Measurements from ENCODE around the gene LLGL2.
A peak's percentile ranks its signal among the peaks of the same experiment; 100 is the strongest.
"Not testable (repeated sequence)": the region's sequence is repeated elsewhere in the genome, so short reads cannot be mapped to it uniquely, and the experiment has no call there.

Gene LLGL2

DNA sequence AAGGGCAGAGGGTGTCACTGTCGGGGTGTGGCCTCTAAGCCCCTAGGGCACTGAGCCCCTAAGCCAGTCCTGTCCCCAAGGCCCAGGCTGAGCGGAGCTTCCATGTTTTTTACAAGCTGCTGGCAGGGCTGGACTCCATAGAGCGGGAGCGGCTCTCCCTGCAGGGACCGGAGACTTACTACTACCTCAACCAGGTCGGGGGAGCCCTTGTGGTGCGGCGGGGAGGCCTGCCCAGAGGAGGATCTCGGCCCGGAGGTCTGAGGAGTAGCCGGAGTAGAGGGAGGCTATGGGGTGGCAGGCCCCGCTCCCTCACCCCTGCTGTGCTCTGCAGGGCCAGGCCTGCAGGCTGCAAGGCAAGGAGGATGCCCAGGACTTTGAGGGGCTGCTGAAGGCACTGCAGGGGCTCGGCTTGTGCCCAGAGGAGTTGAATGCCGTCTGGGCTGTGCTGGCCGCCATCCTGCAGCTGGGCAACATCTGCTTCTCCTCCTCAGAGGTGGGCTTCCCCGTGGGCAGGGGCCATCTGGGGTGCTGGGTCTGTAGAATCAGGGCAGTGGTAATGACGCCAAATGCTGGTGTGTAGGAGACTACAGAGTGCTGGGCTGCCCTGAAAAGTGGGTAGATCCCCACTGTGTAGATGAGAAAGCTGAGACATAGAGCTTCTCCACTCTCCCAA, 67.0 kb downstream of the LLGL2 start:
- no peak for DNase-seq (ENCODE audit: low read depth)

DNA sequence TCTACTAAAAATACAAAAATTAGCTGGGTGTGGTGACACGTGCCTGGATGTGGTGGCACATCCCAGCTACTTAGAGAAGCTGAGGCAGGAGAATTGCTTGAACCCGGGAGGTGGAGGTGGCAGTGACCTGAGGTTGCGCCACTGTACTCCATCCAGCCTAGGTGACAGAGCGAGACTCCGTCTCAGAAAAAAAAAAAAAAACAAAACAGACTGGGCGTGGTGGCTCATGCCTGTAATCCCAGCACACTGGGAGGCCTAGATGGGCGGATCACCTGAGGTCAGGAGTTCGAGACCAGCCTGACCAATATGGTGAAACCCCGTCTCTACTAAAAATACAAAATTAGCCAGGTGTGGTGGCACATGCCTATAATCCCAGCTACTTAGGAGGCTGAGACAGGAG, 67.9 kb downstream of the LLGL2 start:
- DNase-seq (ENCODE audit: low read depth), result not testable (repeated sequence)

DNA sequence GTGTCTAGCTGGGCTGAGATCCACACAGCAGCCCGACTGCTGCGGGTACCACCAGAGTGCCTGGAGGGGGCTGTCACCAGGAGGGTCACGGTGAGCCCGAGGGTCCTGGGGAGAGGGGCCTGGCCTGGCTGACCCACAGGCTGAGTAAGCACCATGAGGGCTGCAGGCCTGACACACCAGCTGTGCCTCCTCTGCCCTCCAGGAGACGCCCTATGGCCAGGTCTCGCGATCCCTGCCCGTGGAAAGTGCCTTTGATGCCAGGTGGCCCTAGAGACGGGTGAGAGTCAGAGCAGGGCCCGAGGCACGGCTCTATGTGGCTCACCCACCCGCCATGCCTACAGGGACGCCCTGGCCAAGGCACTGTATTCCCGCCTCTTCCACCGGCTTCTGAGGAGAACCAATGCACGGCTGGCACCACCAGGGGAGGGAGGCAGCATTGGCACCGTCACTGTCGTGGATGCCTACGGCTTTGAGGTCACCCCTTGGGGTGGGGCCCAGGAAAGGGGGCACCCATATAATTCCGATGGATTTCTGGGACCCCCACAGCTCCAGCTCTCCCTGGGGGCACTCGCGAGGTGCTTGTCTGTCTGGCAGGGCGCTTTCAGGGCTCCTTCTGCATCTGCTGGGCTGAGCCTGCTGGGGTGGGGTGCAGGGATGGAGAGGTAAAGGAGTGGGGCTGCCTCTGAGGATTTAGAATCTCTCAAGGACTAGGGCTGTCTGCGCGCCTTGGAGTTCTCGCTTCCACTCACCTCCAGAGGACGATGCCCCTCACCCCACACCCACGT, 69.2 kb downstream of the LLGL2 start:
- DNase-seq (ENCODE audit: low read depth), result no peak

DNA sequence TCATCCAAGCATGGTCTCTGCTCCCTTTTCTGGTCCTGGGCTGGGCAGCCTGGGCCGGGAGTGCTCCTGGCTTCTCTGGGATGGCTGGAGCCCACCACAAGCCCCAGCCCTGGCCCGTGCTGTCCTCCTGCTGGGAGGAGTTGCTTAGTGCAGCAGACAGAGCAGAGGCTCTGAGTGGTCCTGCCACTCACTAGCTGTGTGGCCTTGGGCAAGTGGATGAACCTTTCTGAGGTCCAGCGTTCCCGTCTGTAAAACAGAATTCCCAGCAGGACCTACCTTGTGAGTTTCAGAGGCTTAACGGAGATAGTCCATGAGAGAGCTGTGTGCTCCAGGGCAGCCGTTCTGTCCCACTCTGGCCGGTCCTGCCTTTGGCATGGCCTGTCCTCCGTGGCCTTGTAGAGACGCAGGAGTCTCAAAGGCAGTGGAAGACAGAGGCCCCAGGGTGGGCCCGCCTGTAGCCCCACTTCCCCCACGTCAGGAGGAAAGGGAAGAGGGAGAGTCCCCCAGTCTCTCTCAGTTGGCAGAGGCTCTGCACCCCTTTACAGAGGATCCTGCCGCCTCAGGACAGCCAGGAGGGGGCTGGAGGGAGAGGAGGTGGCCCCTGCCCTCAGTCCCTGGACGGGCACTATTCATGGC, 69.9 kb downstream of the LLGL2 start:
- no peak for DNase-seq (ENCODE audit: low read depth)

DNA sequence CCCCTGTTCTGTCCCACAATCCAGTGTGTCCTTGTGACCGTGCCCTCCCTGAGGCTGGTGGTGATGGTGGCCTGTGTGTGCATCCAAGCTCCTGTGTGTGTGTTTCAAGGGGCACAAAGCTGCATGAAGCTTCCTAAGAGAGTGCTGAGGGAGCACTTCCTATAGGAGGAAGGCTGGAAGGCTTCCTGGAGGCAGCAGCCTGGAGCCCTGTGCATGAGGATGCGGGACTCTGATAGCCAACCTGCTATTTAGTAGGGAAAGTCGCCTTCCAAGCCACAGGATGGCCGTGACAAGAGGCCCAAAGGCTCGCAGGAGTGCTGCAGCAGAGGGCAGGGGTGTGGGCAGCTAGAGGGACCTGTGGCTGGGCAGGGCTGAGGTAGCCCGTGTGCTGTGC, 70.4 kb downstream of the LLGL2 start:
- no peak for DNase-seq (ENCODE audit: low read depth)

DNA sequence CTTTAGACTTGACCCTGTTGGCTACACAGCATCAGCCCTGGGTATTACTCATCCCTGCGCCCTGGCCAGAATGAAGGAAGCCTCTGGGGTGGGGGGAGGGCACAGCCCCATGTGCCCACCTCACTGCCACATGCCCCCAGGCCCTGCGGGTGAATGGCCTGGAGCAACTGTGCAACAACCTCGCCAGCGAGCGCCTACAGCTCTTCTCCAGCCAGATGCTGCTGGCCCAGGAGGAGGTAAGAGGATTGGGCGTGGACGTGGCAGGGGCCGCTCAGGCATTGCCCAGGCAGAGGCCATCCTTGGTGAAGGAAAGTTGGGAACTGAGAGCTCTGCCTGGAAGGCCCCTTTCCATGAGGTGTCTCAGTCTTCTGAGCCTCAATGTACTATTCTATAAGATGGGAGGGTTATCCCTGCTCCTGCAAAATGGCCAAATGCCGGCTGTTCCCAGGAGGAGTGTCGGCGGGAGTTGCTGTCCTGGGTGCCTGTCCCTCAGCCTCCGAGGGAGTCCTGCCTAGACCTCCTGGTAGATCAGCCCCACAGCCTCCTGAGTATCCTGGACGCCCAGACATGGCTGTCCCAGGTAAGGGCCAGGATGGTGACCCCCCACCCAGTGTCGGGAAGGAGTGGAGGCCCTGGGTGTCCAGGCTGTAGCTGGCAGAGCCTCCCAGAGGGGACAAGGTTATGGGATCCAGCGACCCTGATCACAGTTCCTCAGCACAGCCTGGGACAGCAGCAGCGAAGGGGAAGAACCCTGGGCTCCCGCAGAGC, 71.0 kb downstream of the LLGL2 start:
- DNase-seq (ENCODE audit: low read depth), result no peak

DNA sequence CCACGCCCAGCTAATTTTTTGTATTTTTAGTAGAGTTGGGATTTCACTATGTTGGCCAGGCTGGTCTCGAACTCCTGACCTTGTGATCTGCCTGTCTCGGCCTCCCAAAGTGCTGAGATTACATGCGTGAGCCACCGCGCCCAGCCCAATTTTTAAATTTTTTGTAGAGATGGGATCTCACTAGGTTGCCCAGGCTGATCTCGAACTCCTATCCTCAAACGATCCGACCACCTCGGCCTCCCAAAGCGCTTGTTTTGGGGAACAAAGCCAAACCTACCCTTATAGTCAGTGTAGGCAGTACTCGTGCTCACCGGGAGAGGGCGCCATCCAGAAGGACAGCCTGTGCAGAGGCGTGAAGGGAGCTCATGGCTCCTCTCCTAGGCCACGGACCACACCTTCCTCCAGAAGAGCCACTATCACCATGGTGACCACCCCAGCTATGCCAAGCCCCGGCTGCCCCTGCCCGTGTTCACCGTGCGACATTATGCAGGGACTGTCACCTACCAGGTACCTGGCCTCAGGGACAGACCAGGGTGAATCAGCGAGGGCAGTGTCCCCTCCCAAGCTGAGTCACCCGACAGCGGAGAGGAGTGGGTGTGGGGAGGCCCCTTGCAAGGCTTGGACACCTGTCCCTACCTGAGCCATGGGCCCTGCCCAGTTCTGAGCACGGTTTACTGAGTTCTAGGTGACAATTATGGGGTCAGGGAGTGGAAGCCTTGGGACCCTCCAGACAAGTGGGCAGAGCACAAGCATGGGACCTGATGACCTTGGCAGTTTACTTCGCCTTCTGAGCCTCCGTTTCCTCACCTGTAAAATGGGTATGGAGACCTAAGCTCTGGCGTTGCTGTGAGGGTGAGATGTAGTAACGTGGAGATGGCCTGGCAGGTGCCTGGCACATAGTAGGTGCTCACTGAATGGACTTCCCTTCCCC, 75.8 kb downstream of the LLGL2 start:
- DNase-seq (ENCODE audit: low read depth), result peak; percentile 47

DNA sequence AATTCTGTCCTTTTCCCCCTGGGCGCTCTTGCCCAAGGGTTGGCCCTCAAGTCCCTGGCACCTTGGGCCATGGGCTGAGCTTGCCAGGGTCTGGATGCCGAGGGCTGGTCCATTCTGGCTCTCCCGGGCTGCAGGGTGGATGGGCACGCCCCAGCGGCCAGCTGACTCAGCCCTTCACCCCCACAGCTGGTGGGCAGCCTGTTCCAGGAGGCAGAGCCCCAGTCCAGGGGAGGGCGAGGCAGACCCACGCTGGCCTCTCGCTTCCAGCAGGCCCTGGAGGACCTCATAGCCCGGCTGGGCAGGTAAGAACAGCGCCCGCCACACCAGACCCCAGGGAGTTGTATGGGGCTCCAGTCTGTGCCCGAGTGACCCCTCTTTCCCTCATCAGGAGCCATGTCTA, 77.1 kb downstream of the LLGL2 start:
- no peak for DNase-seq (ENCODE audit: low read depth)

DNA sequence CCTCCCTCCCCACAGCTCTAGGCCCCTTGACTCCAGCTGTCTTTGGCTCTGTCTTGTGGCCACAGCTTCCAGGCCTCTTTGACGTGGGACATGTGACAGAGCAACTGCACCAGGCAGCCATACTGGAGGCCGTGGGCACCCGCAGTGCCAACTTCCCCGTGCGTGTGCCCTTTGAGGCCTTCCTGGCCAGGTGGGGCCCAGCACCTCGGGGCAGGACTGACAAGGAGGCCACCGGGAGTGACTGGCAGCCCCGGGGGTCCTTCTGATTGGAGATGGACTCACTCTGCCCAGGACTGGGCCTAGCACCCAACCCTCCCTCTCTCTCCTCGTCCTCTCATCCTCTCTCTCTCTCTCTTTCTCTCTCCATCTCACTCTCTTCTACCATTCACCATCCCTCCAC, 77.6 kb downstream of the LLGL2 start:
- no peak for DNase-seq (ENCODE audit: low read depth)

DNA sequence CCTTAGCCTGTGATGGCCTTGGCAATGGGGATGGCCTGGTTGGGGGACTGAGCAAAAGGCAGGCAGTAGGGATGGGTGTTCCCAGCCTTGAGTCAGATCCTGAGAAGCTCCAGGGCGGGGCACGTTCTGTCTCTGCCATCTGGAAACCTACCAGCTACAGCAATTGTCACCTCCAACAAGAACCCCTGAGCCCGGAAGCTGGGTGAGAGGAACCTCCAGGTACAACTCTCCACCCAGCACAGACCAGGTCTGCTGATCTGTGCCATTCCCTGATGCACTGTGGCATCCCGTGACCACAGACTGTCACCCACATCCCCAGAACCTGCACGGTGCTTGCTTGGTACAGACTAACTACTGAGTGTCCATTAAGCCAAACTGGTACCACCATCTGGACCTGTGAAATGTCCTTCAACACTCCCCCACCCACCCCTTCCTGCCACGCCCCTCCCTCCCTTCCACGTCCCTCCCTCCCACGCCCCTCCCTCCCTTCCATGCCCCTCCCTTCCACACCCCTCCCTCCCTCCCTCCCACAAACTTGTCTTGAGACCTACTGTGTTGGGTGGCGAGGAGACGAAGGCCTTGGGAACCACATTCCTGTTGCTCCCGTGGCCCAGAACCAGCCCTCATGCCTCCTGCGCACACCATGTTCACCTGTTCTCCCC, 78.7 kb downstream of the LLGL2 start:
- DNase-seq (ENCODE audit: low read depth), result no peak

DNA sequence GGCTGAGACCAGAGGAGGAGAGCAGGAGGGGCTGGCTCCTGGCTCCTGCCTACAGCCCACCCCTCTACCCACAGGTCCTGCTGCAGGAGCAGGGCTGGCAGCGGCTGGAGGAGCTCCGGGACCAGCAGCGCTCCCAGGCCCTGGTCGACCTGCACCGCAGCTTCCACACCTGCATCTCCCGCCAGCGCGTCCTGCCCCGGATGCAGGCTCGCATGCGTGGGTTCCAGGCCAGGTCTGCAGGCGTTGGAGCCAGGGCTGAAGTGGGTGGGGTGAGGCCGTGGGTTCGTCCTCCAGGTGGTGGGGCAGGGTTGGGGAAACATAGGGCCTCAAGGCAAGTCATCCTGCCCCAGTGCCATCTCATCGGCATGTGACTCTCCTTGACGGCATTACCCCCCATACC, 80.3 kb downstream of the LLGL2 start:
- no peak for DNase-seq (ENCODE audit: low read depth)

DNA sequence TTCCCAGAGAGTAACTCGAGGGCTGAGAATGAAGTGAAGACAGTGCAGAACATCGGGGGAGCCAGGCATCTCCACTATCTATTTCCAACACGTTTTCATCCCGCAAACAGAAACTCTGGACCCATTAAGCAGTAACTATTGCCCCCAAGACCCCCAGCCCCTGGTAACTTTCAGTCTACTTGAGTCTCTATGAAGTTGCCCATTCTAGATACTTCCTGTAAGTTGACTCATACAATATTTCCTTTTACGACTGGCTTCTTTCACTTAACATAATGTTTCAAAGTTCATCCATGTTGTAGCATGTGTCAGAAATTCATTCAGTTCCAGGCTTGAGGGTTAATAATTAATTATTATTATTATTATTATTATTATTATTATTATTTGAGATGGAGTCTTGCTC, 81.6 kb downstream of the LLGL2 start:
- no peak for DNase-seq (ENCODE audit: low read depth)

DNA sequence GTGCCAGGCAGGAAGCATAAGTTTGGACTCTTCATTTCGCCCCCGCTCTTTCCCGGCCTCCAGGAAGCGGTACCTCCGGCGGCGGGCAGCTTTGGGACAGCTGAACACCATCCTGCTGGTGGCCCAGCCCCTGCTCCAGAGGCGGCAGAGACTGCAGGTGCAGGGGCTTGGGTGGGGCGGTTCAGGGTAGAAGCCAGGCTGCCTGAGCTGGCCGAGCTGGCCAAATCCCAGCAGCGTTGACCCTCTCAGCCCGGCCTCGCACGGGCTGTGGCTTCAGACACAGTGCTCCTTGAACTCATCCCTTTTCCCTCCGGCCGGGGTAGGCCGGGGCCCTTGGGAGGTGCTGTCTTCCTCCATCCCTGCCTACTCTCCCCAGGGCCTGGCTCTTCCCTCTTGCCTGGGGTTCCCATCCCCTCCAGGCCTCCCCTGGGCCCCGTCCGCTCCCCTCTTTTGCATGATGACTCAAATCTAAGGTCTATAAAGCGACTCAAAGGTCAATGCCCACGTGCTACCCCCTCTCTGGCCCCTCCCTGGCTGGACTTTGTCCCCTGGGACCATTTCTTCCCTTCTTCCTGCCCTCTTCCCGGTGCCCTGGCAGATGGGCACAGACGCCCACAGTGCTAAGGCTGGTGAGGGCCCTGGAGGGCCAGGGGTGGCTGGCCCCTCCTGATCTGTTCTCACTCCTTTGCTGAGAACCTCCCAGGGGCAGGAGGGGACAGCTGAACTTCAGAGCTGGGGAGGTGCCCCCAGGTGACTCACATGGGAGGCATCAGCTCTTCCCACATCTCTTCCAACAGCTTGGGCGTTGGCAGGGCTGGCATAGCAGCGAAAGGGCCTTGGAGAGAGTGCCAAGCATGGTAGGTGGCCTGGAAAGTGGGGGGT, 84.8 kb downstream of the LLGL2 start:
- no peak for DNase-seq (ENCODE audit: low read depth)

DNA sequence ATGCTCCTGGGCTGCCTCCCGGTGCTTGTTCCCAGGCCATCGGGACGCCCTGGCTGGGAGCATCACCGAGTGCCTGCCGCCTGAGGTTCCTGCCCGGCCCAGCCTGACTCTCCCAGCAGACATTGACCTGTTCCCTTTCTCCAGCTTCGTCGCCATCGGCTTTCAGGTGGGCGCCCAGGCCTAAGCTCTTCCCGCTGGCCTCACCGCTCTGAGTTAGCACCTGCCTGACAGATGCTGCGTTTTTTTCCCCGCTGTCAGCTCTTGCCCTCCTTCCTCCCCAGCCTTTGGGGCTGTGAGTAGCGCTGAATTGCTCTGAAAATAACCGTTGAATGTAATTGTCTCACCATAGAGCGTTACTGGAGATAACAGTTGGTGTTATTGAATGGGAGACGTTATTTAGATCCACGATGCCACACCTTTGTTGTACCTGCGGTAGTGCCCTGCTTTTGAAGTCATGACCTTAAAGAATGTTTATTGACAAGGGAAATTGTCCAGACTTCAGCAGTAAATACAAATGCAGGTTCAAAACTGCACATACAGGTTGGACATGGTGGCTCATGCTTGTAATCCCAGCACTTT, 86.4 kb downstream of the LLGL2 start:
- DNase-seq (ENCODE audit: low read depth), result no peak

DNA sequence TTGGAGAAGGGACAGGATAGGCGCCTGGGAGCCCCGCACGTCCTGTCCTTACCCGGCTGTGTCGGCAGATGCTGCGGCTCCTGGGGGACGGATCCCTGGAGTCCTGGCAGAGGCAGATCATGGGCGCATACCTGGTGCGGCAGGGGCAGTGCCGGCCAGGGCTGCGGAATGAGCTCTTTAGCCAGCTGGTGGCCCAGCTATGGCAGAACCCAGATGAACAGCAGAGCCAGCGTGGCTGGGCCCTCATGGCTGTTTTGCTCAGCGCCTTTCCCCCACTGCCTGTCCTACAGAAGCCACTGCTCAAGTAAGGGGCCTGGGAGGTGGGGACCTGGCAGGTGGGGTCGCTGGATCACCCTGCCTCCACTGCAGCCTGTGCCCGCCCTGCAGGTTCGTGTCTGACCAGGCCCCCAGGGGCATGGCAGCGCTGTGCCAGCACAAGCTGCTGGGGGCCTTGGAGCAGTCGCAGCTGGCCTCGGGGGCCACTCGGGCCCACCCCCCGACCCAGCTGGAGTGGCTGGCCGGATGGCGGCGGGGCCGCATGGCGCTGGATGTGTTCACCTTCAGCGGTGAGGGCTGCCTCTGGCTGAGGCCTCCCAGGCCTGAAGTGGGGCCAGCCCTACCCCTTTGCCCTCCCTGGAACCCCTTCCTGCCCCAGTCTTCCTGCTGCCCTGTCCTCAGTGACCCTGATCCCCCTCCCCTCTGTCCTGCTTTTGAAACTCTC, 87.6 kb downstream of the LLGL2 start:
- no peak for DNase-seq (ENCODE audit: low read depth)

DNA sequence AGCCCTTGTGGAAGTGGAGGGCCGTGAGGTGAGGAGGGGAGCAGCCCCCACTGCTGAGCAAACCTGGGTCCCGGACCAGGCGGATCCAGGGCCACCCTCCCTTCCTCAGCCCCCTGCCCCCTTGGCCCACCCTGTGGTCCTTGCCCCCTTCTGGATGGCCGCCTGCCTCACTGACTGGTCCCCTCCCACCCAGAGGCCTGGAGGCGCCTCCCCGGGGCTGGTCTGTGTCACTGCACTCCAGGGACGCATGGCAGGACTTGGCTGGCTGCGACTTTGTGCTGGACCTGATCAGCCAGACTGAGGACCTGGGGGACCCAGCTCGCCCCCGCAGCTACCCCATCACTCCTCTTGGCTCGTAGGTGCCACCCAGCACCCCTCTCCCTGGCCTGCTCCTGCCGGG, 88.5 kb downstream of the LLGL2 start:
- DNase-seq (ENCODE audit: low read depth), result no peak

DNA sequence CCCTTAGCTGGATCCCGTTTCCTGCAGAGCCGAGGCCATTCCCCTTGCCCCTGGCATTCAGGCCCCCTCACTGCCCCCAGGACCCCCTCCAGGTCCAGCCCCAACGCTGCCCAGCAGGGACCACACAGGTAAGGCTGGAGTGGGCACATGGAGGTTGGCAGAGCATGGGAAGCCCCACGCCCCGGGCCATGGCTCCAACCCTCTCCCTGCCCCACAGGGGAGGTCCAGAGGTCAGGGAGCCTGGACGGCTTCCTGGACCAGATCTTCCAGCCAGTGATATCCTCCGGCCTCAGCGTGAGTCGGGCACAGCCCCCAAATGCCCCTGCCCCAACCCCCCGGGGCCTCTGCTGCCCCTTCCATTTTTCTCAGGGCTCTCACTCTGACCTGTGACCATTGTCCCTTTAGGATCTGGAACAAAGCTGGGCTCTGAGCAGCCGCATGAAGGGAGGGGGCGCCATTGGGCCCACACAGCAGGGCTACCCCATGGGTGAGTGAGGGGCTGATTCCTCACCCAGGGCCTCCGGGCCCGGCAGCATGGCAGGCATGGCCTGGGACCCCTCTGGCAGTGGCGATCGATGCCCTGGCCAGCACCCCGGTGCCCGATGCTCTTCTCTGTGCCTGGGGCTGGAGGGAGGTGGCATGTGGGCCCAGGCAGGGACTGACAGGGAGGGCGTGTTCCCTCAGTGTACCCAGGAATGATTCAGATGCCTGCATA, 89.2 kb downstream of the LLGL2 start:
- DNase-seq (ENCODE audit: low read depth), result no peak

DNA sequence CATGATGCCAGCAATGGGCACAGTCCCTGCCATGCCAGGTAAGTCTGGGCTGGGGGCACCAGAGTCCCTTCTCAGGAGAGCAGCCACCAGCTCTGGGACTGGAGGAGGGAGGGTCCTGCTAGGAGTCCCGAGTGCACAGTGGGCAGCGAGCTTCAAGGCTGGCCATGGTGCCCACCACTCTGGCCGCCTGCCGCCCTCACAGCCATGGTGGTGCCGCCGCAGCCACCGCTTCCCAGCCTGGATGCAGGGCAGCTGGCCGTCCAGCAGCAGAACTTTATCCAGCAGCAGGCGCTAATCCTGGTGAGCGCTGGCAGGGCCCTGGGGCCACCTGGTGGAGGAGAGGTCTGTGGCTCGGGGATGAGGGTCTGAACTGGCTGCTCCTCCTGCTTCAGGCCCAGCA, 89.8 kb downstream of the LLGL2 start:
- no peak for DNase-seq (ENCODE audit: low read depth)

Data from stimulated activated CD8-positive, alpha-beta memory T cell treated with anti-CD3 and anti-CD28 coated beads, Interleukin-7, amount 100 ng/mL, for 24 hours (primary cell).